ENCODE results near the gene STK16. TPM values are rescaled to one million over a fixed set of nuclear protein-coding genes. Genes with fewer than 3 reads are reported as not detected.

Gene STK16
- total RNA-seq, 1 experiment from 2014 or later: 22.0 TPM

DNA sequence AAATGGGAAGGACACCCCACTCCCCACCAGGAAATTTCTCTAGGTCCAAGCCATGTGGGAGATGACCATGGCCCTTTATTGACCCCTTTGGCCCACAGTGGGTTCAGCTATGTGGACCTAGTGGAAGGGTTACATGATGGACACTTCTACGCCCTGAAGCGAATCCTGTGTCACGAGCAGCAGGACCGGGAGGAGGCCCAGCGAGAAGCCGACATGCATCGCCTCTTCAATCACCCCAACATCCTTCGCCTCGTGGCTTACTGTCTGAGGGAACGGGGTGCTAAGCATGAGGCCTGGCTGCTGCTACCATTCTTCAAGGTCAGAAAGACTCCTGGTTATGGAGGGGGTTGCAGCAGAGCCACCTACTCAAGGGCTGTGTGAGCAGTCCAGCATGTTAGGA, 1.3 kb downstream of the STK16 start:
- no peaks in the 10 kb centered on the region for H3K9me3 ChIP-seq (ENCODE audit: low read depth, low read length, poor library complexity, severe bottlenecking)
- peak overlapping the region; percentile 85 for H3K4me3 ChIP-seq (ENCODE audit: low read depth, low read length, poor library complexity, severe bottlenecking)
- TF ChIP-seq EZH2 (IDR thresholded peaks at IDR 0.05; ENCODE audit: borderline replicate concordance, low read depth, low read length, poor library complexity, severe bottlenecking): no peak
- TF ChIP-seq, protein P1, sequence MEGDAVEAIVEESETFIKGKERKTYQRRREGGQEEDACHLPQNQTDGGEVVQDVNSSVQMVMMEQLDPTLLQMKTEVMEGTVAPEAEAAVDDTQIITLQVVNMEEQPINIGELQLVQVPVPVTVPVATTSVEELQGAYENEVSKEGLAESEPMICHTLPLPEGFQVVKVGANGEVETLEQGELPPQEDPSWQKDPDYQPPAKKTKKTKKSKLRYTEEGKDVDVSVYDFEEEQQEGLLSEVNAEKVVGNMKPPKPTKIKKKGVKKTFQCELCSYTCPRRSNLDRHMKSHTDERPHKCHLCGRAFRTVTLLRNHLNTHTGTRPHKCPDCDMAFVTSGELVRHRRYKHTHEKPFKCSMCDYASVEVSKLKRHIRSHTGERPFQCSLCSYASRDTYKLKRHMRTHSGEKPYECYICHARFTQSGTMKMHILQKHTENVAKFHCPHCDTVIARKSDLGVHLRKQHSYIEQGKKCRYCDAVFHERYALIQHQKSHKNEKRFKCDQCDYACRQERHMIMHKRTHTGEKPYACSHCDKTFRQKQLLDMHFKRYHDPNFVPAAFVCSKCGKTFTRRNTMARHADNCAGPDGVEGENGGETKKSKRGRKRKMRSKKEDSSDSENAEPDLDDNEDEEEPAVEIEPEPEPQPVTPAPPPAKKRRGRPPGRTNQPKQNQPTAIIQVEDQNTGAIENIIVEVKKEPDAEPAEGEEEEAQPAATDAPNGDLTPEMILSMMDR (conservative IDR thresholded peaks at IDR 0.05; ENCODE audit: low read depth, low read length): no peak
- no peak for DNase-seq (ENCODE audit: low spot score)
- H3K4me1 ChIP-seq (ENCODE audit: insufficient read depth, low read length, poor library complexity, severe bottlenecking): peaks cover 30% of the 10 kb centered on the region
- CTCF ChIA-PET: no interaction called here
- no TSS peak for BruUV-seq (replicated peaks)
- H3K36me3 ChIP-seq (ENCODE audit: insufficient read depth, low read length, poor library complexity, severe bottlenecking): peaks cover 10% of the 10 kb centered on the region
- H3K27me3 ChIP-seq (replicated peaks; ENCODE audit: insufficient read depth, low read depth, low read length, poor library complexity): no peaks in the 10 kb centered on the region
- intact Hi-C loops (cut with micrococcal nuclease; ENCODE audit: unreplicated experiment): no loop called here
- POLR2A ChIA-PET (ENCODE audit: low non-redundant PET): no interaction called here
- peak overlapping the region; percentile 20 for H3K27ac ChIP-seq (ENCODE audit: low read depth, low read length, poor library complexity, severe bottlenecking)

DNA sequence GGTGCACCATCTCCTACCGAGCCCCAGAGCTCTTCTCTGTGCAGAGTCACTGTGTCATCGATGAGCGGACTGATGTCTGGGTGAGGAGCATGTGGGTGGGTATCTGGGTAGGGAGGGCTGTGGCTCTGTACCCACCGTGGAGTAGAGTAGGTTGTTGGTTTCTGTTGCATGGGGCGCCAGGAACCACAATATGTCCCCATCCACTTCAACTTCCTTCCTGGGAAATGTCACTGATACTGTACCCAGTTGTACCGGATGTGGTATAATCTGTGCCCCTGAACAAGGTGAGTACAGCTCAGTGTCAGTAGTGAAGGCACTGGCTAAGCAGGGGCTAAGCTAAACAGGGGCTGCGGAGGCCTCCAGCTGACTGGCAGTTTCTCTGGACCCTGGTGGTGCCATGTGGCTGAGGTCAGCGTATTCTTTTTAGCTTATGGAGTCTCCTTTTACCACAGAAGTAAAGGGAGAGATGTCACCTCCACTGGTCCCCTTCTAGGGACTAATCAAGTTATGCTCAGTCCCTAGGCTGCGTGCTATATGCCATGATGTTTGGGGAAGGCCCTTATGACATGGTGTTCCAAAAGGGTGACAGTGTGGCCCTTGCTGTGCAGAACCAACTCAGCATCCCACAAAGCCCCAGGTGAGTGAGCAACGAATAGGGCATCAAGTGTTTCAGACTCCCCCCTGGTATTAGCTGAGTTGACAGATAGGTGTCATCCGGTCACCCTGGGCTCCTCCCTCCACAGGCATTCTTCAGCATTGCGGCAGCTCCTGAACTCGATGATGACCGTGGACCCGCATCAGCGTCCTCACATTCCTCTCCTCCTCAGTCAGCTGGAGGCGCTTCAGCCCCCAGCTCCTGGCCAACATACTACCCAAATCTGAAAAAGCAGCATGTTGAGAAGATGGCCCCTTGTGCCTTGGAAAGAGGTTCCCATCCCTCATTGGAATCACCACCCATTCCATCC, 2.7 kb downstream of the STK16 start:
- Histone ChIP-seq H3K27me3 (replicated peaks; ENCODE audit: insufficient read depth, low read depth, low read length, poor library complexity) (no peaks in the 10 kb centered on the region), H3K9me3 (ENCODE audit: low read depth, low read length, poor library complexity, severe bottlenecking) (no peaks in the 10 kb centered on the region), H3K27ac (ENCODE audit: low read depth, low read length, poor library complexity, severe bottlenecking) (peak overlapping the region; percentile 87), H3K4me1 (ENCODE audit: insufficient read depth, low read length, poor library complexity, severe bottlenecking) (peaks cover 43% of the 10 kb centered on the region), H3K36me3 (ENCODE audit: insufficient read depth, low read length, poor library complexity, severe bottlenecking) (peaks cover 10% of the 10 kb centered on the region), H3K4me3 (ENCODE audit: low read depth, low read length, poor library complexity, severe bottlenecking) (no peak overlapping the region)
- ChIA-PET CTCF (interaction anchor here (0.6 kb wide), 1 partner anchor 29 kb away, joined by 4 read pairs; no protein-coding TSS in a partner anchor), POLR2A (ENCODE audit: low non-redundant PET) (no interaction called here)
- intact Hi-C loops (cut with micrococcal nuclease; ENCODE audit: unreplicated experiment): no loop called here
- no TSS peak for BruUV-seq (replicated peaks)
- no peak for DNase-seq (ENCODE audit: low spot score)
- TF ChIP-seq, protein P1 (conservative IDR thresholded peaks at IDR 0.05; ENCODE audit: low read depth, low read length): no peak
- no peak for TF ChIP-seq EZH2 (IDR thresholded peaks at IDR 0.05; ENCODE audit: borderline replicate concordance, low read depth, low read length, poor library complexity, severe bottlenecking)

GRCh38 chr2:219248845-219249202, 3.5 kb downstream of the STK16 start:
- Histone ChIP-seq H3K27ac (ENCODE audit: low read depth, low read length, poor library complexity, severe bottlenecking) (peak overlapping the region; percentile 87), H3K4me3 (ENCODE audit: low read depth, low read length, poor library complexity, severe bottlenecking) (no peak overlapping the region), H3K9me3 (ENCODE audit: low read depth, low read length, poor library complexity, severe bottlenecking) (no peaks in the 10 kb centered on the region), H3K4me1 (ENCODE audit: insufficient read depth, low read length, poor library complexity, severe bottlenecking) (peaks cover 43% of the 10 kb centered on the region), H3K36me3 (ENCODE audit: insufficient read depth, low read length, poor library complexity, severe bottlenecking) (peaks cover 10% of the 10 kb centered on the region), H3K27me3 (replicated peaks; ENCODE audit: insufficient read depth, low read depth, low read length, poor library complexity) (no peaks in the 10 kb centered on the region)
- intact Hi-C loops (cut with micrococcal nuclease; ENCODE audit: unreplicated experiment): no loop called here
- POLR2A ChIA-PET (ENCODE audit: low non-redundant PET): no interaction called here
- TF ChIP-seq, protein P1 (conservative IDR thresholded peaks at IDR 0.05; ENCODE audit: low read depth, low read length): no peak
- TF ChIP-seq EZH2 (IDR thresholded peaks at IDR 0.05; ENCODE audit: borderline replicate concordance, low read depth, low read length, poor library complexity, severe bottlenecking): no peak
- CTCF ChIA-PET: no interaction called here
- no peak for DNase-seq (ENCODE audit: low spot score)
- BruUV-seq (replicated peaks): no TSS peak

All from A673 (cell line).